ENCODE data around the gene PCDHGB4. TPM values are rescaled to one million over a fixed set of nuclear protein-coding genes. Genes with fewer than 3 reads are reported as not detected.
"Not testable (repeated sequence)": the region's sequence is repeated elsewhere in the genome, so short reads cannot be mapped to it uniquely, and the experiment has no call there.

PCDHGB4 gene
- total RNA-seq, 6 experiments from 2014 or later: 2.4 to 19.6 (median 16.6) TPM

DNA sequence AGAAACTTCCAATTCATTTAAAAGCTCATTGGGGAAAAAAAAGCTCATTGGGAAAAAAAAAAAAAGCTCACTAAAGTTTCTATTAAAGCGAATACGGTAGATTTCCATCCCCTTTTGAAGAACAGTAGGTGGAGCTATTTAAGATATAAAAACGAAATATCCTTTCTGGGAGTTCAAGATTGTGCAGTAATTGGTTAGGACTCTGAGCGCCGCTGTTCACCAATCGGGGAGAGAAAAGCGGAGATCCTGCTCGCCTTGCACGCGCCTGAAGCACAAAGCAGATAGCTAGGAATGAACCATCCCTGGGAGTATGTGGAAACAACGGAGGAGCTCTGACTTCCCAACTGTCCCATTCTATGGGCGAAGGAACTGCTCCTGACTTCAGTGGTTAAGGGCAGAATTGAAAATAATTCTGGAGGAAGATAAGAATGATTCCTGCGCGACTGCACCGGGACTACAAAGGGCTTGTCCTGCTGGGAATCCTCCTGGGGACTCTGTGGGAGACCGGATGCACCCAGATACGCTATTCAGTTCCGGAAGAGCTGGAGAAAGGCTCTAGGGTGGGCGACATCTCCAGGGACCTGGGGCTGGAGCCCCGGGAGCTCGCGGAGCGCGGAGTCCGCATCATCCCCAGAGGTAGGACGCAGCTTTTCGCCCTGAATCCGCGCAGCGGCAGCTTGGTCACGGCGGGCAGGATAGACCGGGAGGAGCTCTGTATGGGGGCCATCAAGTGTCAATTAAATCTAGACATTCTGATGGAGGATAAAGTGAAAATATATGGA, 43.0 kb downstream of the PCDHGB4 start, which contains the start of gene PCDHGA12:
Gene PCDHGA12 (plus strand): TSS at position 176 of the 782 bp plus-strand sequence. CDS start 253 bp downstream, at position 429.
- H3K27ac Mint-ChIP-seq: peak within 1 kb of the TSS; percentile 76
- peak within 1 kb of the TSS; percentile 81 for H3K4me3 Mint-ChIP-seq
- TF ChIP-seq, protein P1, sequence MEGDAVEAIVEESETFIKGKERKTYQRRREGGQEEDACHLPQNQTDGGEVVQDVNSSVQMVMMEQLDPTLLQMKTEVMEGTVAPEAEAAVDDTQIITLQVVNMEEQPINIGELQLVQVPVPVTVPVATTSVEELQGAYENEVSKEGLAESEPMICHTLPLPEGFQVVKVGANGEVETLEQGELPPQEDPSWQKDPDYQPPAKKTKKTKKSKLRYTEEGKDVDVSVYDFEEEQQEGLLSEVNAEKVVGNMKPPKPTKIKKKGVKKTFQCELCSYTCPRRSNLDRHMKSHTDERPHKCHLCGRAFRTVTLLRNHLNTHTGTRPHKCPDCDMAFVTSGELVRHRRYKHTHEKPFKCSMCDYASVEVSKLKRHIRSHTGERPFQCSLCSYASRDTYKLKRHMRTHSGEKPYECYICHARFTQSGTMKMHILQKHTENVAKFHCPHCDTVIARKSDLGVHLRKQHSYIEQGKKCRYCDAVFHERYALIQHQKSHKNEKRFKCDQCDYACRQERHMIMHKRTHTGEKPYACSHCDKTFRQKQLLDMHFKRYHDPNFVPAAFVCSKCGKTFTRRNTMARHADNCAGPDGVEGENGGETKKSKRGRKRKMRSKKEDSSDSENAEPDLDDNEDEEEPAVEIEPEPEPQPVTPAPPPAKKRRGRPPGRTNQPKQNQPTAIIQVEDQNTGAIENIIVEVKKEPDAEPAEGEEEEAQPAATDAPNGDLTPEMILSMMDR (IDR thresholded peaks at IDR 0.05): peak; percentile 83
- H3K4me1 Mint-ChIP-seq (ENCODE audit: low read depth): peaks cover 35% of the 10 kb centered on the region
- peaks cover 43% of the 10 kb centered on the region for H3K9me3 Mint-ChIP-seq
- H3K27me3 Mint-ChIP-seq (ENCODE audit: insufficient read depth): peaks cover 5% of the 10 kb centered on the region
- DNase-seq: peak; percentile 88
- peaks cover 52% of the 10 kb centered on the region for H3K36me3 Mint-ChIP-seq (ENCODE audit: low read depth)

DNA sequence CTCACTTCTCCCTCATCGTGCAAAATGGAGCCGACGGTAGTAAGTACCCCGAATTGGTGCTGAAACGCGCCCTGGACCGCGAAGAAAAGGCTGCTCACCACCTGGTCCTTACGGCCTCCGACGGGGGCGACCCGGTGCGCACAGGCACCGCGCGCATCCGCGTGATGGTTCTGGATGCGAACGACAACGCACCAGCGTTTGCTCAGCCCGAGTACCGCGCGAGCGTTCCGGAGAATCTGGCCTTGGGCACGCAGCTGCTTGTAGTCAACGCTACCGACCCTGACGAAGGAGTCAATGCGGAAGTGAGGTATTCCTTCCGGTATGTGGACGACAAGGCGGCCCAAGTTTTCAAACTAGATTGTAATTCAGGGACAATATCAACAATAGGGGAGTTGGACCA, 43.8 kb downstream of the PCDHGB4 start:
- Mint-ChIP-seq H3K9me3 (peaks cover 43% of the 10 kb centered on the region), H3K36me3 (ENCODE audit: low read depth) (peaks cover 46% of the 10 kb centered on the region), H3K27me3 (ENCODE audit: insufficient read depth) (peaks cover 5% of the 10 kb centered on the region), H3K4me1 (ENCODE audit: low read depth) (peaks cover 43% of the 10 kb centered on the region), H3K4me3 (no peak overlapping the region; the same call in 1 of the 2 replicates), H3K27ac (no peak overlapping the region)
- DNase-seq: no peak
- TF ChIP-seq, protein P1 (IDR thresholded peaks at IDR 0.05): no peak

DNA sequence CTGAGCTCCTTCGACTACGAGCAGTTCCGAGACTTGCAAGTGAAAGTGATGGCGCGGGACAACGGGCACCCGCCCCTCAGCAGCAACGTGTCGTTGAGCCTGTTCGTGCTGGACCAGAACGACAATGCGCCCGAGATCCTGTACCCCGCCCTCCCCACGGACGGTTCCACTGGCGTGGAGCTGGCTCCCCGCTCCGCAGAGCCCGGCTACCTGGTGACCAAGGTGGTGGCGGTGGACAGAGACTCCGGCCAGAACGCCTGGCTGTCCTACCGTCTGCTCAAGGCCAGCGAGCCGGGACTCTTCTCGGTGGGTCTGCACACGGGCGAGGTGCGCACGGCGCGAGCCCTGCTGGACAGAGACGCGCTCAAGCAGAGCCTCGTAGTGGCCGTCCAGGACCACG, 44.8 kb downstream of the PCDHGB4 start:
- H3K27me3 Mint-ChIP-seq (ENCODE audit: insufficient read depth); H3K4me3 Mint-ChIP-seq; DNase-seq; H3K27ac Mint-ChIP-seq: not testable (repeated sequence)
- peaks cover 34% of the 10 kb centered on the region for H3K9me3 Mint-ChIP-seq
- H3K4me1 Mint-ChIP-seq (ENCODE audit: low read depth): peaks cover 53% of the 10 kb centered on the region
- peaks cover 38% of the 10 kb centered on the region for H3K36me3 Mint-ChIP-seq (ENCODE audit: low read depth)

DNA sequence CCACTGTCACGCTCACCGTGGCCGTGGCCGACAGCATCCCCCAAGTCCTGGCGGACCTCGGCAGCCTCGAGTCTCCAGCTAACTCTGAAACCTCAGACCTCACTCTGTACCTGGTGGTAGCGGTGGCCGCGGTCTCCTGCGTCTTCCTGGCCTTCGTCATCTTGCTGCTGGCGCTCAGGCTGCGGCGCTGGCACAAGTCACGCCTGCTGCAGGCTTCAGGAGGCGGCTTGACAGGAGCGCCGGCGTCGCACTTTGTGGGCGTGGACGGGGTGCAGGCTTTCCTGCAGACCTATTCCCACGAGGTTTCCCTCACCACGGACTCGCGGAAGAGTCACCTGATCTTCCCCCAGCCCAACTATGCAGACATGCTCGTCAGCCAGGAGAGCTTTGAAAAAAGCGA, 45.2 kb downstream of the PCDHGB4 start:
- peaks cover 38% of the 10 kb centered on the region for H3K36me3 Mint-ChIP-seq (ENCODE audit: low read depth)
- not testable (repeated sequence) for H3K27ac Mint-ChIP-seq; DNase-seq; H3K27me3 Mint-ChIP-seq (ENCODE audit: insufficient read depth)
- H3K4me3 Mint-ChIP-seq: peak overlapping the region; percentile 28; the same call in 1 of the 2 replicates
- H3K4me1 Mint-ChIP-seq (ENCODE audit: low read depth): peaks cover 57% of the 10 kb centered on the region
- peaks cover 33% of the 10 kb centered on the region for H3K9me3 Mint-ChIP-seq

- Mint-ChIP-seq H3K36me3 (ENCODE audit: low read depth) (peaks cover 32% of the 10 kb centered on the region), H3K4me3 (peak overlapping the region; percentile 57), H3K27ac (peak overlapping the region; percentile 25; the same call in 1 of the 2 replicates), H3K9me3 (peaks cover 27% of the 10 kb centered on the region), H3K4me1 (ENCODE audit: low read depth) (peaks cover 64% of the 10 kb centered on the region), H3K27me3 (ENCODE audit: insufficient read depth) (peaks cover 5% of the 10 kb centered on the region)
- peak; percentile 45 for DNase-seq
- TF ChIP-seq, protein P1 (IDR thresholded peaks at IDR 0.05): no peak
These were observed 46.5 kb downstream of the PCDHGB4 start for GRCh38 chr5:141434006-141434405.

GRCh38 chr5:141437221-141437620, 49.7 kb downstream of the PCDHGB4 start:
- H3K36me3 Mint-ChIP-seq (ENCODE audit: low read depth): peaks cover 34% of the 10 kb centered on the region
- H3K9me3 Mint-ChIP-seq: peaks cover 13% of the 10 kb centered on the region
- peak overlapping the region; percentile 73 for H3K27ac Mint-ChIP-seq
- H3K27me3 Mint-ChIP-seq (ENCODE audit: insufficient read depth): no peaks in the 10 kb centered on the region; the same call in 1 of the 2 replicates
- peak overlapping the region; percentile 57 for H3K4me3 Mint-ChIP-seq
- TF ChIP-seq, protein P1 (IDR thresholded peaks at IDR 0.05): no peak
- DNase-seq: peak; percentile 41
- H3K4me1 Mint-ChIP-seq (ENCODE audit: low read depth): peaks cover 62% of the 10 kb centered on the region

All from HFFc6 (cell line).